PC-9 (cell line): ENCODE data around the gene PPP1R37. TPM values are rescaled to one million over a fixed set of nuclear protein-coding genes. Genes with fewer than 3 reads are reported as not detected.
A peak's percentile ranks its signal among the peaks of the same experiment; 100 is the strongest.

ENCODE experiments used
- BruUV-seq: library from RNA; stranded (reverse); fragments of 400-500 nt; replicated peaks from 2 replicates; lab custom pipeline; 2021; lab: Mats Ljungman, UMichigan
- CTCF ChIA-PET: fragments of 300-600 bp; sonication (Branson Sonifier 250); formaldehyde crosslinking; loops from one replicate; lab custom pipeline; 2022; ENCODE audit warnings: antibody characterized with exemption; lab: Charles Lee
- POLR2A ChIA-PET: fragments of 300-600 bp; sonication (Branson Sonifier 250); formaldehyde crosslinking; loops from one replicate; lab custom pipeline; 2022; ENCODE audit warnings: antibody characterized with exemption; ENCODE audit not compliant: unreplicated experiment; lab: Charles Lee
- DNase-seq, 2 experiments: peaks; one replicate each; pipeline versions ENCODE4 v3.0.0 to v3.0.0-alpha.2; 2015 to 2022; ENCODE audit warnings: mixed read lengths in 1 of 2
- H2AFZ ChIP-seq: fragments of 200-600 bp; sonication (generic); 2 replicates; pipeline ENCODE4 v1.8.1; 2017; ENCODE audit warnings: antibody characterized with exemption
- H3F3A ChIP-seq: fragments of 200-600 bp; sonication (generic); 2 replicates; pipeline ENCODE4 v1.8.1; 2017; ENCODE audit warnings: antibody characterized with exemption, mild to moderate bottlenecking, low read depth; ENCODE audit not compliant: insufficient read depth
- H3K27ac ChIP-seq: fragments of 200-600 bp; sonication (generic); 2 replicates; pipeline ENCODE4 v1.6.1; 2016; ENCODE audit warnings: mixed run types
- H3K27me3 ChIP-seq: fragments of 200-600 bp; sonication (generic); 2 replicates; pipeline ENCODE4 v1.6.1; 2016; ENCODE audit warnings: low read depth, mixed run types; ENCODE audit not compliant: insufficient read depth
- H3K36me3 ChIP-seq: fragments of 200-600 bp; sonication (generic); 2 replicates; pipeline ENCODE4 v1.6.1; 2016; ENCODE audit warnings: low read depth, mixed run types
- H3K4me1 ChIP-seq: fragments of 200-600 bp; sonication (generic); replicated peaks from 2 replicates; pipeline ENCODE4 v1.6.1; 2016; ENCODE audit warnings: mixed run types; ENCODE audit not compliant: insufficient read depth
- H3K4me2 ChIP-seq: fragments of 200-600 bp; sonication (generic); 2 replicates; pipeline ENCODE4 v1.6.1; 2017; ENCODE audit warnings: mixed run types
- H3K4me3 ChIP-seq: fragments of 200-600 bp; sonication (generic); 2 replicates; pipeline ENCODE4 v1.6.1; 2016; ENCODE audit warnings: mixed run types
- H3K79me2 ChIP-seq: fragments of 200-600 bp; sonication (generic); 2 replicates; pipeline ENCODE4 v1.6.1; 2017; ENCODE audit warnings: low read depth, mixed run types
- H3K9me2 ChIP-seq: fragments of 200-600 bp; sonication (generic); 2 replicates; pipeline ENCODE4 v1.8.1; 2017; ENCODE audit warnings: mild to moderate bottlenecking; ENCODE audit not compliant: insufficient read depth
- H3K9me3 ChIP-seq: fragments of 200-600 bp; sonication (generic); 2 replicates; pipeline ENCODE4 v1.8.1; 2016; ENCODE audit warnings: low read depth; ENCODE audit not compliant: insufficient read depth
- H4K20me1 ChIP-seq: fragments of 200-600 bp; sonication (generic); 2 replicates; pipeline ENCODE4 v1.8.1; 2017; ENCODE audit not compliant: insufficient read depth
- CTCF ChIP-seq: fragments of 200-600 bp; sonication (generic); conservative IDR thresholded peaks from 2 replicates; pipeline ENCODE4 v1.6.1; 2017; ENCODE audit warnings: mixed run types, antibody characterized with exemption, mild to moderate bottlenecking, moderate library complexity
- EZH2 ChIP-seq: fragments of 200-600 bp; sonication (generic); IDR thresholded peaks from 2 replicates; pipeline ENCODE4 v1.8.0; 2017; ENCODE audit warnings: antibody characterized with exemption, low read depth
- intact Hi-C: fragments of 100-400 bp; cut with micrococcal nuclease; formaldehyde crosslinking; loops from one replicate; pipeline ENCODE4 v1.10.0; 2022; ENCODE audit not compliant: unreplicated experiment
- total RNA-seq: library from RNA; stranded (reverse); gene quantifications from 2 replicates; pipeline ENCODE4 v1.2.3, GENCODE V29; 2021

The PPP1R37 gene
- total RNA-seq, 1 experiment from 2014 or later, result 41.1 TPM

GRCh38 chr19:45069056-45069455 is 23.9 kb upstream of the PPP1R37 start:
- H3K9me2 ChIP-seq, result no peaks in the 10 kb centered on the region
- POLR2A ChIA-PET, result interaction anchor here (0.7 kb wide), 1 partner anchor 165 kb away, joined by 6 read pairs; no protein-coding TSS in a partner anchor
- no peak overlapping the region for H3K27ac ChIP-seq
- H3K36me3 ChIP-seq, result peaks cover 8% of the 10 kb centered on the region; the same call in 1 of the 2 replicates
- no peak for TF ChIP-seq CTCF
- TF ChIP-seq EZH2, result no peak
- H3K4me1 ChIP-seq, result no peaks in the 10 kb centered on the region
- H3K27me3 ChIP-seq, result no peaks in the 10 kb centered on the region
- intact Hi-C loops, result no loop called here
- H3K4me2 ChIP-seq, result no peak overlapping the region
- H4K20me1 ChIP-seq, result peaks cover 43% of the 10 kb centered on the region
- CTCF ChIA-PET, result interaction anchor here (0.9 kb wide), 1 partner anchor 573 kb away, joined by 4 read pairs; no protein-coding TSS in a partner anchor
- peak in 1 of 2 experiments; percentile 34 for DNase-seq
- no peaks in the 10 kb centered on the region for H3K79me2 ChIP-seq
- peaks cover 23% of the 10 kb centered on the region; the same call in 1 of the 2 replicates for H3F3A ChIP-seq
- H2AFZ ChIP-seq, result no peak overlapping the region
- no TSS peak for BruUV-seq
- no peaks in the 10 kb centered on the region for H3K9me3 ChIP-seq
- H3K4me3 ChIP-seq, result no peak overlapping the region

DNA sequence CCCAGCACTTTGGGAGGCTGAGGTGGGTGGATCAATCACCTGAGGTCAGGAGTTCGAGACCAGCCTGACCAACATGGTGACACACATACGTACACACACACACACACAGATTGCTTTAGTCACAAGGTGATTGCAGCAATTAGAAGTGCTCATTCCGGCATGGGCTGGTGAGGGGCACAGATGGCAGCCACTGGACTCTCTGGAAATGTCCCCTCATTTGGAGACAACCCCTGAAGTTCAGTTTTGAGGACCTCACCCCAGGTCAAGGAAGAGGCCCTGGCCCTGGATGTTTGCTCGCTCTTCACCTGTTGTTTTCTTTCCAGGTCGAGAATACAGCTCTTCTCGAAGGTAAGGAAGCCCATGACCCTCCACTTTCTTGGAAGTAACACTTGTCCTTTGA is 22.8 kb upstream of the PPP1R37 start:
- TF ChIP-seq EZH2 (no peak), CTCF (no peak)
- ChIA-PET POLR2A (no interaction called here), CTCF (no interaction called here)
- Histone ChIP-seq H3K27ac (no peak overlapping the region), H4K20me1 (peaks cover 34% of the 10 kb centered on the region), H3K4me1 (0 out of 2 replicates have a peak, but pooled peaks cover 4% of the 10 kb centered on the region), H2AFZ (no peak overlapping the region), H3K4me2 (no peak overlapping the region), H3F3A (peaks cover 34% of the 10 kb centered on the region; the same call in 1 of the 2 replicates), H3K9me3 (no peaks in the 10 kb centered on the region), H3K27me3 (no peaks in the 10 kb centered on the region), H3K79me2 (no peaks in the 10 kb centered on the region), H3K9me2 (no peaks in the 10 kb centered on the region), H3K36me3 (peaks cover 5% of the 10 kb centered on the region; the same call in 1 of the 2 replicates), H3K4me3 (no peak overlapping the region)
- no peak for DNase-seq
- BruUV-seq, result no TSS peak
- intact Hi-C loops, result no loop called here

- no peak overlapping the region for H2AFZ ChIP-seq
- POLR2A ChIA-PET, result no interaction called here
- H3K9me2 ChIP-seq, result no peaks in the 10 kb centered on the region
- 0 out of 2 replicates have a peak, but pooled peaks cover 5% of the 10 kb centered on the region for H3K4me1 ChIP-seq
- CTCF ChIA-PET, result no interaction called here
- intact Hi-C loops, result no loop called here
- peak in 1 of 2 experiments; percentile 59 for DNase-seq
- H3K27me3 ChIP-seq, result no peaks in the 10 kb centered on the region
- no peak overlapping the region for H3K4me3 ChIP-seq
- H4K20me1 ChIP-seq, result peaks cover 26% of the 10 kb centered on the region
- no TSS peak for BruUV-seq
- H3K4me2 ChIP-seq, result no peak overlapping the region
- peaks cover 5% of the 10 kb centered on the region; the same call in 1 of the 2 replicates for H3K36me3 ChIP-seq
- peaks cover 40% of the 10 kb centered on the region; the same call in 1 of the 2 replicates for H3F3A ChIP-seq
- no peaks in the 10 kb centered on the region for H3K79me2 ChIP-seq
- TF ChIP-seq EZH2, result no peak
- TF ChIP-seq CTCF, result no peak
- H3K27ac ChIP-seq, result no peak overlapping the region
- no peaks in the 10 kb centered on the region for H3K9me3 ChIP-seq
These were observed 22.0 kb upstream of the PPP1R37 start for GRCh38 chr19:45070861-45071544.
